Ascending aorta (tissue), 2 donors: ENCODE measurements around the gene OXCT1. TPM values are rescaled to one million over a fixed set of nuclear protein-coding genes. Genes with fewer than 3 reads are reported as not detected.

Experiments
- DNase-seq, 2 donors: peaks; one replicate each; pipeline ENCODE4 v3.0.0-alpha.2; 2019; ENCODE audit warnings: low spot score in 2 of 2
- H3K27ac ChIP-seq, 2 donors: fragments of 200-600 bp; sonication (generic); one replicate each; pipeline ENCODE4 v1.5.1; 2016 to 2017; ENCODE audit warnings: mild to moderate bottlenecking in 1 of 2
- H3K27me3 ChIP-seq: fragments of 200-600 bp; sonication (generic); one replicate; pipeline ENCODE4 v1.5.1; 2017
- H3K36me3 ChIP-seq, 2 donors: fragments of 200-600 bp; sonication (generic); one replicate each; pipeline ENCODE4 v1.5.1; 2016
- H3K4me1 ChIP-seq, 2 donors: fragments of 200-600 bp; sonication (generic); one replicate each; pipeline ENCODE4 v1.5.1; 2016 to 2017; ENCODE audit warnings: mild to moderate bottlenecking in 1 of 2
- H3K4me3 ChIP-seq, 2 donors: fragments of 200-600 bp; sonication (generic); one replicate each; pipeline ENCODE4 v1.5.1; 2016 to 2017; ENCODE audit warnings: mild to moderate bottlenecking in 1 of 2
- H3K9me3 ChIP-seq, 2 donors: fragments of 200-600 bp; sonication (generic); one replicate each; pipeline ENCODE4 v1.5.1; 2016
- intact Hi-C: fragments of 100-400 bp; cut with DNase I; formaldehyde crosslinking; loops from one replicate; pipeline ENCODE4 v1.15.1; 2023
- total RNA-seq: library from RNA; depleted of rRNA; stranded (reverse); fragments of >200 nt; gene quantifications from one replicate; pipeline ENCODE4 v1.1.0, GENCODE V29; 2016
- TF ChIP-seq, protein P1 (sequence below), 3 experiments: fragments of 200-600 bp in 2 of 3; fragments of 450-650 bp in 1 of 3; sonication (generic) in 2 of 3; IDR thresholded peaks; one replicate each; pipeline ENCODE4 v1.5.1; 2016 to 2019; ENCODE audit warnings: antibody characterized with exemption in 3 of 3, mild to moderate bottlenecking in 1 of 3, moderate library complexity in 1 of 3

OXCT1 gene
- total RNA-seq, 1 donor from 2014 or later = 3.1 TPM

DNA sequence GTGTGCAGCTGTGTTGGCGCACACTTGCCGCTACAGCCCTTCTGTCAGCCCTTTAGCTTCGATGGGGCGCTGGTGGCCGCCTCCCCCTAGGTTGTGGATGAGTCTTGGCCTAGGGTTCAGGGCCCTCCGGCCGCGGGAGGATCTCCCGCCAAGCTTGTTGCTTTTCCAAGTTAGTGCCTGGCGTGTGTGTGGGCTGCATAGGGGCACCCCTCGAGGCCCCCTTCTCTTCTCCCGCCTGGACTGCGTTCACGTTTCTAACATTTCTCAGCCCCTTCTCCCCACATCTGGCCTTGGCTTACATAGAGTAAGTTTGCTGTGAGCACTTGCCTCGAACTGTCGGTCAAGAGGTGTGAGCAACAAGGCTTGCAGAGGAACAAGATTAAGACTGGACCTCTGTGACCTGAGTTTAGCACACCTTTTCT is 413 bp upstream of the OXCT1 start:
- Histone ChIP-seq H3K9me3 (no peaks in the 10 kb centered on the region), H3K4me1 (peaks cover 0 to 20% of the 10 kb centered on the region in 2 donors), H3K27me3 (no peaks in the 10 kb centered on the region), H3K27ac (peak overlapping the region; percentile 95 to 97), H3K4me3 (peak overlapping the region; percentile 73 to 84), H3K36me3 (no peaks in the 10 kb centered on the region)
- DNase-seq = no peak
- intact Hi-C loops = loop anchor here (1.0 kb wide), 1 partner anchor 34 kb away; the partner anchor contains the start of gene RIMOC1
- TF ChIP-seq, protein P1, sequence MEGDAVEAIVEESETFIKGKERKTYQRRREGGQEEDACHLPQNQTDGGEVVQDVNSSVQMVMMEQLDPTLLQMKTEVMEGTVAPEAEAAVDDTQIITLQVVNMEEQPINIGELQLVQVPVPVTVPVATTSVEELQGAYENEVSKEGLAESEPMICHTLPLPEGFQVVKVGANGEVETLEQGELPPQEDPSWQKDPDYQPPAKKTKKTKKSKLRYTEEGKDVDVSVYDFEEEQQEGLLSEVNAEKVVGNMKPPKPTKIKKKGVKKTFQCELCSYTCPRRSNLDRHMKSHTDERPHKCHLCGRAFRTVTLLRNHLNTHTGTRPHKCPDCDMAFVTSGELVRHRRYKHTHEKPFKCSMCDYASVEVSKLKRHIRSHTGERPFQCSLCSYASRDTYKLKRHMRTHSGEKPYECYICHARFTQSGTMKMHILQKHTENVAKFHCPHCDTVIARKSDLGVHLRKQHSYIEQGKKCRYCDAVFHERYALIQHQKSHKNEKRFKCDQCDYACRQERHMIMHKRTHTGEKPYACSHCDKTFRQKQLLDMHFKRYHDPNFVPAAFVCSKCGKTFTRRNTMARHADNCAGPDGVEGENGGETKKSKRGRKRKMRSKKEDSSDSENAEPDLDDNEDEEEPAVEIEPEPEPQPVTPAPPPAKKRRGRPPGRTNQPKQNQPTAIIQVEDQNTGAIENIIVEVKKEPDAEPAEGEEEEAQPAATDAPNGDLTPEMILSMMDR (IDR thresholded peaks at IDR 0.05) = no peak

DNA sequence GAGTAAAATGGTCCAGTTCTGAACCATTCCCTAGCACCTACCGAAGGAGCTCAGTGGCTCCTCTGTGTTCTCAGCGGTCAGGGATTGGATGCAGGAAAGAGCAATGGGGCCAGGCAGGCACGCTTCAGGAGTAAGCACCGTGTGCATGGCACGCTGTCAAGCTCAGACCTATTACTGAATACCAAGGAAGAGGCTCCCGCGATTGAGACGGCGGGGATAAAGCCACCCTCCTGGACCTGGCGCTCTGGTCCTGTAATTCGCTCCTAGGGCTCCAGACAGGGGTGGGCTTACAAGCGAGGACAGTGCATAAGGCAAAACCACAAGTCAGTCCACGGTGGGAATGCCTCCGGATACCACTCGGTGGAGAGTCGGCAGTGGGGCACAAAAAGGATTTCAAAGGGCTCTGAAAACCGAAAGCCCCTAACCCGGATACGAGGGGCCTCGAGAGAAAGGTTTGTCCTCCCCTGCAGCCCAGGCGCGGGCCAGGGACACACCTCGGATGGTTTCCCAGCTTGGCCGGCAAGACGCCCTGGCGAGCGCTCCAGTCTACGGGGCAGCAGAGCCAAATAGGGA is 988 bp downstream of the OXCT1 start:
- Histone ChIP-seq H3K9me3 (no peaks in the 10 kb centered on the region), H3K27ac (peak overlapping the region; percentile 95 to 97), H3K4me3 (peak overlapping the region; percentile 73 to 84), H3K27me3 (no peaks in the 10 kb centered on the region), H3K4me1 (peaks cover 0 to 20% of the 10 kb centered on the region in 2 donors), H3K36me3 (no peaks in the 10 kb centered on the region)
- intact Hi-C loops = no loop called here
- TF ChIP-seq, protein P1 (IDR thresholded peaks at IDR 0.05) = no peak
- peak in 1 of 2 donors; percentile 87 for DNase-seq

DNA sequence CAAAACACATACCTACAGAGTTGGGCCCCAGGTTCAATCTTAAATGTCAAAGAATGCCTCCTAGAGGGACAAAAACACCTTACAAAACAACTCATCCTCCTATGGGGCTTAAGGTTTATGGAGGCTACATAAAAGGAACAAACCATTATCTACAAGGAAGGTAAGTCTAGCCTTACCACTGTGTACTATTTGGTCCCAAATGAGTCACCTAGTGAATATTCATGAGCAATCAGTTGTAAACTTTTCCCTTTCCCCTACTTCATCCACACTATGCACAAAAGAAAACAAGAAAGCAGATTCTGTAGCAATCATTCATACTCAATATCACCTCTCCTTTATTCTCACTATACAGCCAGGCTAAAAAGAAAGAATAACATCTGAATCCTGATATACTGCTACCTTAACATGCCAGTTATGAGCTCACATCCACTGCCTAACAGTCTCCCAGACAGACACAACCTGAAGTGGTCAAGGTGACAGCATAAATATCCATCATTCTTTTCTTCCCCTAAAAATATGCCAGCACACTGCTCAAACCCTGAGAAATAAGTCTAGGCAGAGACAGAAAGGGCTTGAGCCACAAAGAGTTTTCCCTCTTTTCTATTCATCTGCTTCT is 6.2 kb downstream of the OXCT1 start:
- Histone ChIP-seq H3K9me3 (no peaks in the 10 kb centered on the region), H3K36me3 (peaks cover 13 to 22% of the 10 kb centered on the region in 2 donors), H3K4me1 (peaks cover 0 to 4% of the 10 kb centered on the region in 2 donors), H3K27ac (no peak overlapping the region), H3K4me3 (no peak overlapping the region), H3K27me3 (no peaks in the 10 kb centered on the region)
- intact Hi-C loops = no loop called here
- DNase-seq = no peak
- TF ChIP-seq, protein P1 (IDR thresholded peaks at IDR 0.05) = no peak

DNA sequence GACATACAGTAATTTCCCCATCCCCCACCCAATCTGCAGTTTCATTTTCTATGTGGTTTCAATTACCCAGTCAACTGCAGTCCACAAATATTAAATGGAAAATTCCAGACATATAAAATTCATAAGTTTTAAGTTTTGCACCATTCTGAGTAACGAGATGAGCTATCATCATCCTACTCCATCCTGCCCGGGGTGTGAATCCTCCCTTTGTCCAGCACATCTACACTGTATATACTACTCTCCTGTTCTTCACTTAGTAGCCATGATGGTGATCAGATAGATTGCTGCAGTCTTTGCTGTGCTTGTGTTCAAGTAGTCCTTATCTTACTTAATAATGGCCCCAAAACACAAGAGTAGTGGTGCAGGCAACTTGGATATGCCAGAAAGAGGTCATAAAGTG is 11.3 kb downstream of the OXCT1 start:
- H3K36me3 ChIP-seq = peaks cover 19 to 40% of the 10 kb centered on the region in 2 donors

DNA sequence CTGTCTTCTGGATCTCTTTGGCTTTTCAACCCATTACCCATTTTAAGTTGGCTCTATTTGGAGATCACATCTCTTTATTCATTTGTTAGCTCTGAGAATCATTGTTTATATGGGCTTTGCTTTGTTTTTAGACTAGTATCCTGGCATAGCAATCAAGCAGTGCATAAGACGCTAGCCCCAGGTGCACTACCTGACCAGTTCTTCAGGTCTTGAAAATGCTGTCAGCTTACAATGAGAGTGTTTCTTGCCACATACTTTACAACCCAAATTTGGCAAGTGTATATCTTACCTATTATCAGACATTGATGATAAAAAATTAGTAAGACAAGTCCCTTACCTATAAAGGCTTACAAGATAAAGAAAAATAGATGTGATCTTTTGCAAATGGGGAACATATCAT is 12.2 kb downstream of the OXCT1 start:
- intact Hi-C loops = loop anchor here (2.0 to 5.0 kb wide), 2 partner anchors 909 to 1029 kb away; no protein-coding TSS in a partner anchor
- Histone ChIP-seq H3K4me3 (no peak overlapping the region), H3K4me1 (no peaks in the 10 kb centered on the region), H3K36me3 (peaks cover 26 to 47% of the 10 kb centered on the region in 2 donors), H3K27ac (no peak overlapping the region), H3K9me3 (no peaks in the 10 kb centered on the region), H3K27me3 (no peaks in the 10 kb centered on the region)
- TF ChIP-seq, protein P1 (IDR thresholded peaks at IDR 0.05) = no peak
- no peak for DNase-seq

More for the DNA sequence above, 11.3 kb downstream of the OXCT1 start:
- intact Hi-C loops = loop anchor here (5.0 kb wide), 1 partner anchor 1028 kb away; no protein-coding TSS in a partner anchor
- Histone ChIP-seq H3K27ac (no peak overlapping the region), H3K4me3 (no peak overlapping the region), H3K9me3 (no peaks in the 10 kb centered on the region), H3K4me1 (no peaks in the 10 kb centered on the region), H3K27me3 (no peaks in the 10 kb centered on the region)
- TF ChIP-seq, protein P1 (IDR thresholded peaks at IDR 0.05) = no peak
- no peak for DNase-seq
